MCF 10A (cell line): ENCODE data around the gene GORASP1. TPM values are rescaled to one million over a fixed set of nuclear protein-coding genes. Genes with fewer than 3 reads are reported as not detected.

Experiments used
- BruUV-seq: library from RNA; stranded (reverse); fragments of 400-500 nt; replicated peaks from 2 replicates; lab custom pipeline; 2021; lab: Mats Ljungman, UMichigan
- CTCF ChIA-PET: fragments of 300-600 bp; sonication (Branson Sonifier 250); formaldehyde crosslinking; extraction: SDS; loops from one replicate; lab custom pipeline; 2021; ENCODE audit warnings: antibody characterized with exemption, inconsistent platforms; lab: Yijun Ruan, JAX
- POLR2A ChIA-PET: fragments of 300-600, 350-650 bp; sonication (Branson Sonifier 250); formaldehyde crosslinking; extraction: SDS; loops from one replicate; lab custom pipeline; 2020; ENCODE audit warnings: antibody characterized with exemption, inconsistent platforms; lab: Yijun Ruan, JAX
- DNase-seq: peaks from one replicate; pipeline ENCODE4 v3.0.0-alpha.2; 2018; ENCODE audit not compliant: unreplicated experiment
- H3K27ac Mint-ChIP-seq: one replicate; pipeline ENCODE4 v1.8.0; 2022; ENCODE audit warnings: mild to moderate bottlenecking, low read depth, mixed read lengths; ENCODE audit not compliant: unreplicated experiment
- H3K27me3 Mint-ChIP-seq: one replicate; pipeline ENCODE4 v1.8.0; 2022; ENCODE audit warnings: mixed read lengths; ENCODE audit not compliant: insufficient read depth, unreplicated experiment
- H3K36me3 Mint-ChIP-seq: one replicate; pipeline ENCODE4 v1.8.0; 2022; ENCODE audit warnings: mild to moderate bottlenecking, moderate library complexity, mixed read lengths; ENCODE audit not compliant: insufficient read depth, unreplicated experiment
- H3K4me1 Mint-ChIP-seq: one replicate; pipeline ENCODE4 v1.8.0; 2022; ENCODE audit warnings: mixed read lengths; ENCODE audit not compliant: insufficient read depth, unreplicated experiment
- H3K4me3 Mint-ChIP-seq: one replicate; pipeline ENCODE4 v1.8.0; 2022; ENCODE audit warnings: mild to moderate bottlenecking, moderate library complexity, mixed read lengths; ENCODE audit not compliant: unreplicated experiment
- H3K9me3 Mint-ChIP-seq: one replicate; pipeline ENCODE4 v1.8.0; 2022; ENCODE audit warnings: mixed read lengths; ENCODE audit not compliant: unreplicated experiment
- intact Hi-C: fragments of 100-400 bp; cut with micrococcal nuclease; formaldehyde crosslinking; loops from 2 replicates; pipeline ENCODE4 v1.14.1; 2022
- total RNA-seq: library from RNA; stranded (reverse); gene quantifications from 2 replicates; pipeline ENCODE4 v1.2.3, GENCODE V29; 2022
- TF ChIP-seq, protein P1 (sequence below): fragments of 200-600 bp; IDR thresholded peaks from one replicate; pipeline ENCODE4 v1.8.0; 2022; ENCODE audit warnings: antibody characterized with exemption, mild to moderate bottlenecking; ENCODE audit not compliant: unreplicated experiment

The GORASP1 gene
- total RNA-seq, 1 experiment from 2014 or later: 34.4 TPM

DNA sequence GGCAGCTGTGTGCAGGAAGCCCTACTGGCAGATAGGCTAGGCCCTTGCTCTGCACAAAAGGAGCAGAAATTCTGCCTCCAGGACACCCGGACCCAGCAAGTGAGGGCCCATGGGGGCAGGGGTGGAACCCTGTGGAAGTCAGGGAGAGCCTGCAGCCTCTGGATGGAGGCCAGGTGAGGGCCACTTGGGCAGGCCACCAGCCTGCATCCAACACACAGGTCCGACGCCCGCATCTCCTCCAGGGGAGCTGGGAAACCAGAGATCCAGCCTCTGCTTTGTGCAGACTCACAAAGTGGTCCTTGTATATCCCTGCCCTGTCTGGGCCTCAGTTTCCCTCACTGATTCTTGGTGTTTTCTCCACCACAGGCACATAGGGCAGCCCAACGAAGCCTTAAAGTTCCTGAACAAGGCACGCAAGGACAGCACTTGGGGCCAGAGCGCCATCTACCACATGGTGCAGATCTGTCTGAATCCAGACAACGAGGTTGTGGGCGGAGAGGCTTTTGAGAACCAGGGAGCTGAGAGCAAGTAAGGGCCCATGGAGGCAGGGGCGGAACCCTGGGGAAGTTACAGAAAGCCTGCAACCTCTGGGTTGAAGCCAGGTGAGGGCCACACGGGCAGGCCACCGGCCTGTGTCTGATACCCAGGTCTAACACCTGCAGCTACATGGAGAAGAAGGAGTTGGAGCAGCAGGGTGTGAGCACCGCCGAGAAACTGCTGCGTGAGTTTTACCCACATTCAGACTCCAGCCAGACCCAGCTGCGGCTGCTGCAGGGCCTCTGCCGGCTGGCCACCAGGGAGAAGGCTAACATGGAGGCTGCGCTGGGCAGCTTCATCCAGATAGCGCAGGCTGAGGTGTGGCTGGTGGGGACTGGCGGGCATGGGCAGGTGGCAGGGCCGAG lies 29.4 kb upstream of the GORASP1 start:
- no peaks in the 10 kb centered on the region for H3K9me3 Mint-ChIP-seq
- TF ChIP-seq, protein P1, sequence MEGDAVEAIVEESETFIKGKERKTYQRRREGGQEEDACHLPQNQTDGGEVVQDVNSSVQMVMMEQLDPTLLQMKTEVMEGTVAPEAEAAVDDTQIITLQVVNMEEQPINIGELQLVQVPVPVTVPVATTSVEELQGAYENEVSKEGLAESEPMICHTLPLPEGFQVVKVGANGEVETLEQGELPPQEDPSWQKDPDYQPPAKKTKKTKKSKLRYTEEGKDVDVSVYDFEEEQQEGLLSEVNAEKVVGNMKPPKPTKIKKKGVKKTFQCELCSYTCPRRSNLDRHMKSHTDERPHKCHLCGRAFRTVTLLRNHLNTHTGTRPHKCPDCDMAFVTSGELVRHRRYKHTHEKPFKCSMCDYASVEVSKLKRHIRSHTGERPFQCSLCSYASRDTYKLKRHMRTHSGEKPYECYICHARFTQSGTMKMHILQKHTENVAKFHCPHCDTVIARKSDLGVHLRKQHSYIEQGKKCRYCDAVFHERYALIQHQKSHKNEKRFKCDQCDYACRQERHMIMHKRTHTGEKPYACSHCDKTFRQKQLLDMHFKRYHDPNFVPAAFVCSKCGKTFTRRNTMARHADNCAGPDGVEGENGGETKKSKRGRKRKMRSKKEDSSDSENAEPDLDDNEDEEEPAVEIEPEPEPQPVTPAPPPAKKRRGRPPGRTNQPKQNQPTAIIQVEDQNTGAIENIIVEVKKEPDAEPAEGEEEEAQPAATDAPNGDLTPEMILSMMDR: no peak
- DNase-seq: no peak
- H3K27me3 Mint-ChIP-seq: no peaks in the 10 kb centered on the region
- intact Hi-C loops: no loop called here
- POLR2A ChIA-PET: no interaction called here
- no peak overlapping the region for H3K27ac Mint-ChIP-seq
- no TSS peak for BruUV-seq
- peaks cover 15% of the 10 kb centered on the region for H3K4me1 Mint-ChIP-seq
- H3K36me3 Mint-ChIP-seq: no peaks in the 10 kb centered on the region
- CTCF ChIA-PET: interaction anchor here (0.6 to 1.5 kb wide), 7 partner anchors 10 to 270 kb away, joined by 3 to 7 read pairs (median 3); no protein-coding TSS in a partner anchor
- no peak overlapping the region for H3K4me3 Mint-ChIP-seq

DNA sequence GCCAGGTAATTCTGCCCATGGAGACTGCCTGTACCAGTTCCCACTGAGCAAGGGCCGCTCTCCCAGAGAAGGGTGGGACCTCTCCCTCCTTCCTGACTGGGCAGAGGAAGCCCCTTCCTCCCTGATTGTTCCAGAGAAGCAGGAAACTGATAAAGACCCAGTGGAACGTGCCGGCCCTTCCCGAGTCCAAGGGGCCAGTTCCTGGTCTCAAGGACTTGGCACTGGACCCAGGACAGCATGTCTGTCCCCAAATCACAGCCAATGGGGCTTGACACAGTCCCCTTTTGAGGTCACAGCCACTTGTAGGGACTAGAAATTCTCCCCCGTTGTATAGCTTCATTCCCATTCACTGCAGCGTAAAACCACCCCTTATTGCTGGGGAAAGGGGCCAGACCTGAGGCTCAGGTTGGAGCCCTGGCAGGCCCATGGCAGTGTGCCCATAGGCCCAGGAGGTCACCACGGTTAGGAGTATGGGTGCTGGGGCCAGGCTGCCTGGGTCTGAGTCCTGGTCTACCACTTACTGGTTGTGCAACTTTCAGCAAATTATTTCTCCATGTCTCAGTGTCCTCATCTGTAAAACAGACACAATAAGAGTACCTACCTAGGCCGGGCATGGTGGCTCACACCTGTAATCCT lies 27.9 kb upstream of the GORASP1 start:
- Mint-ChIP-seq H3K4me1 (no peaks in the 10 kb centered on the region), H3K9me3 (no peaks in the 10 kb centered on the region), H3K27me3 (no peaks in the 10 kb centered on the region), H3K4me3 (no peak overlapping the region), H3K36me3 (no peaks in the 10 kb centered on the region), H3K27ac (no peak overlapping the region)
- no TSS peak for BruUV-seq
- TF ChIP-seq, protein P1: no peak
- no peak for DNase-seq
- intact Hi-C loops: no loop called here
- ChIA-PET CTCF (interaction anchor here (1.5 kb wide), 2 partner anchors 8 kb away, joined by 3 to 7 read pairs; no protein-coding TSS in a partner anchor), POLR2A (interaction anchor here (0.6 kb wide), 1 partner anchor 706 kb away, joined by 3 read pairs; no protein-coding TSS in a partner anchor)

DNA sequence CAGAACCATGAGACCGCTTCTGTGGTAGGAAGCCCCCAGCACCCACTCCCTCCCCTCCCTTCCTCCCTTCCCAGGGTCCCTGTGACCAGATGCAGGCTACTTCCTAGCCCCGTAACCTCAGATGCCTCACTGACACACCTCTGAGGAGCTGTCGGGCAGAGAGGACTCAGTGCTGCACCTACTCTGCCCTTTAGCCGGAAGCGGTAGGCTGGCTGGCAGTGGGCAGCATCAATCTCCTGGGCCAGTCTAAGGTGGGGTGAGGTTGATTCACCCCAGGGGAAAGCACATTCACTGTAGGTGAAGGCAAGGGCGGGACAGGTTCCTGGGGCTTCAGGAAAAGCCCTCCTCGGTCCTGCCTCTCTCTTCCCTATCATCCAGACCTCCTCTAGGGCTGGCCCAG lies 26.9 kb upstream of the GORASP1 start:
- no peak overlapping the region for H3K27ac Mint-ChIP-seq
- no peaks in the 10 kb centered on the region for H3K4me1 Mint-ChIP-seq
- ChIA-PET POLR2A (interaction anchor here (0.7 kb wide), 1 partner anchor 16 kb away, joined by 3 read pairs; no protein-coding TSS in a partner anchor), CTCF (interaction anchor here (0.6 to 1.5 kb wide), 5 partner anchors 9 to 156 kb away, joined by 3 to 6 read pairs (median 3); no protein-coding TSS in a partner anchor)
- H3K36me3 Mint-ChIP-seq: no peaks in the 10 kb centered on the region
- H3K4me3 Mint-ChIP-seq: no peak overlapping the region
- intact Hi-C loops: no loop called here
- TF ChIP-seq, protein P1: no peak
- H3K27me3 Mint-ChIP-seq: no peaks in the 10 kb centered on the region
- BruUV-seq: no TSS peak
- DNase-seq: no peak
- no peaks in the 10 kb centered on the region for H3K9me3 Mint-ChIP-seq

DNA sequence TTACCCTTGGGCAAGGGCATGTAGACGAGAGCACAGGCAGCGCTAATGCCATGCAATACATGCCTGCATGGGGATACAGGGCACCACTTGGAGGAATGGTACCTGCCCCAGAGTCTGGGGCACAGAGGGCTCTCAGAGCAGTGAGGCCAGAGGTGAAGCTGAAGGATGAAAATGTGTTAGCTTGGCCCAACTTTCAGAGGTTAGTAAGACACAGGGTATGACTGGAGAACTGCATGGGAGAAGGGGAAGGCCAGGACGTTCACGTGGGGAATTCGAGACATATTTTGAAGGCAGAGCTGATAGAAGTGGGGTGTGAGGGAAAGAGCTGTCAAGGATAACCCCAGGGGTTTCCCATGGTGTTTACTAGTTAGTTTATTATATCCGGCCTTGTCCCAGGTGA lies 26.4 kb upstream of the GORASP1 start:
- ChIA-PET POLR2A (interaction anchor here (0.7 to 1.4 kb wide), 2 partner anchors 8 to 16 kb away, joined by 3 read pairs; no protein-coding TSS in a partner anchor), CTCF (interaction anchor here (0.6 to 1.5 kb wide), 5 partner anchors 9 to 158 kb away, joined by 3 to 6 read pairs (median 5); no protein-coding TSS in a partner anchor)
- DNase-seq: no peak
- no peak overlapping the region for H3K4me3 Mint-ChIP-seq
- H3K27me3 Mint-ChIP-seq: no peaks in the 10 kb centered on the region
- no TSS peak for BruUV-seq
- H3K27ac Mint-ChIP-seq: no peak overlapping the region
- TF ChIP-seq, protein P1: no peak
- no peaks in the 10 kb centered on the region for H3K36me3 Mint-ChIP-seq
- H3K9me3 Mint-ChIP-seq: no peaks in the 10 kb centered on the region
- H3K4me1 Mint-ChIP-seq: no peaks in the 10 kb centered on the region
- intact Hi-C loops: no loop called here
